ENCODE measurements around the gene PARD3.
"Not testable (repeated sequence)": the region's sequence is repeated elsewhere in the genome, so short reads cannot be mapped to it uniquely, and the experiment has no call there.

PARD3 gene

DNA sequence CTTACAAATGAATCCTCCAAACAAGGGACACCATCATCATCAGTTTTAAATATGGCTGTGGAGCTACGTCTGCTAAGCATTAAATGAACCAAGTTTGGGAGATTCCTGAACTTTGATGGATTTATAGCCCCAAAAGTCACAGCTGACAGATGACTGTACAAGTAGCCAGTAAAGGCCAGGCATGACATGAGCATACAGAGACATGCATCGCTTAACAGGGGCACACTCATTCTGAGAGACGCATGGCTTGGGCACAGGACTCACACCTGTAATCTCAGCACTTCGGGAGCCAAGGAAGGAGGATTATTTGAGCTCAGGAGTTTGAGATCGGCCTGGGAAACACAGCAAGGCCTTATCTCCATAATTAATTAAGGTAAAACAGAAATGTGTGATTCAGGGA lies 166.2 kb downstream of the PARD3 start:
- DNase-seq (ENCODE audit: low read depth): no peak

DNA sequence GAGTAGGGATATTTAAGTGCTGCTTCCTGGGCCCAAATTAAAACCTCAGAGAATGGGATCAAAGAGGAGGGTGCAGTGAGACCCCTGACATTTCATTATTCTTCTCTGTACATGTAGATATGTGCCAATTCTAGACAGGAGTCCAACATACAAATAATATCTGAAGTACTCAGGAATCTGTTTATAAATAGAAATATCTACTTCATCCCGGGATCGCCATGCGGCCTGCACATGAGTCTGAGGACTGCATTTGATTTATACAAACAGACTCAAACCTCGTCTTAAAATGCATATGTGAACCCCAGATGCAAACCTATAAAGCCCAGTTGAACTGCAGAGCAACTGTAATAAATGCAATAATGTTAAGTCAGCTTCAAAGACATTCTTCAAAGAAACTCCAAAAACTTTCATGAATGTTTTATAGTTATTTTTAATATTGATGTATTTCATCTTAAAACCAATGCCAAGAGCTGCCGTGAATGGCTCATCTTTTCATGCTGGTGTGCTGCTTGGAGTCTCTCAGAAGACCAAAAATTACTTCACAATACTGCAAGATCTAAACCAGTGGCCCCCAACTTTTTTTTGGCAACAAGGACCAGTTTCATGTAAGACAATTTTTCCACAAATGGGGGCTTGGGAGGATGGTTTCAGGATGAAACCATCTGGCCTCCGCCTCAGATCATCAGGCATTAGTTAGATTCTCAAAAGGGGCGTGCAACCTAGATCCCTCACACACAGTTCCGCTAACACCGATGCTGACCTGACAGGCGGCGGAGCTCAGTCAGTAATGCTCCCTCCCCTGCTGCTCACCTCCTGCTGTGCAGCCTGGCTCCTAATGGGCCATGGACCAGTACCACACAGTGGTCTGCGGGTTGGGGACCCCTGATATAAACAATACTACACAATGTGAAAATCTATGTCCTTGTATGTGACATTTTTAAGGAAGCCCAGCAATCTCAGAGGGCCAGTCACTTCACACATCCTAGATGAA lies 166.9 kb downstream of the PARD3 start:
- no peak for DNase-seq (ENCODE audit: low read depth)

DNA sequence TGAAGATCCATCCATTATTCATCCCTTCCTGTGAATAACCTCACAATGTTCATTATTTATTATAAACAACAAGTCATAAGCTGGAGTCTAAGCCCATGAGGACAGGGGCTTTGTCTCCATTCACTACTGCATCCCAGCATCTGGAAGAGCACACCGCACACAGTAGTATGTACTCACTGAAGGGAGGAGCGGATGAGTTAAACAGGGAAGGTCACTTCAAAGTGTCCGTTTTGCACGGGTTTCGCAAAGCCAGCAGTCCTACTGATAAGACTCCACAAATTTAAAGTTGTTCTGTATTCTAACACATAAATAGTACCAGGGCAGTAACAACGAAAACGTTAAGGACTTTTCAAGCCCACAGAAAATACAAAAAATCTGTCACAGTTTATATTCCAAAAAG lies 167.9 kb downstream of the PARD3 start:
- DNase-seq (ENCODE audit: low read depth): no peak

DNA sequence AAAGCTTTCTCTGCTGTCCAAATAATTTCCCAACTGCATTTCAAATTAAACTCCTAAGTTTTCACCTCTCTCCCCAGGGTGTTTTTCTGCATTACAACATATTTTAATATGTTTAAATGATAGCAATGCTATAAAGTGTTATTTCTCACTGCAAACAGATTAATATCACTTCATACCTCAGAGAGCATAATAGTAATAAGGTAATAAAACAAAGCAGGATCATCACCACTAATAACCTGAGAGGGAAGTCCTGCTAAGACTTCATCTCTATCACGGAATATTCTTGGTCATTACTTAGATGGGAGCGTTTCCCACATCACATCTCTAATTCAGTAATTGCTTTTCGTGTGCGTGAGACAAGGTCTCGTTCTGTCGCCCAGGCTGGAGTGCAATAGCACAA lies 168.8 kb downstream of the PARD3 start:
- DNase-seq (ENCODE audit: low read depth): no peak

DNA sequence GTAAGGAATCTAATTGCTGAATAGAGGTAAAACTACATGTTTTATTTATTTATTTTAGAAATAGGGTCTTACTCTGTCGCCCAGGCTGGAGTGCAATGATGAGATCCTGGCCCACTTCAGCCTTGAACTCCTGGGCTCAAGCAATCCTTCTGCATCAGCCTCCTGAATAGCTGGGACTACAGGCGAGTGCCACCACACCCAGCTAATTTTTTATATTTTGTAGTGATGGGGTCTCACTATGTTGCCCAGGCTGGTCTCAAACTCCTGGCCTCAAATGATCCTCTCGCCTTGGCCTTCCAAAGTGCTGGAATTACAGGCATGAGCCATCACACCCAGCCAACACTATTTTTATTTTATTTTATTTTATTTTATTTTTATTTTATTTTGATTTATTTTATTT lies 170.3 kb downstream of the PARD3 start:
- DNase-seq (ENCODE audit: low read depth): not testable (repeated sequence)

DNA sequence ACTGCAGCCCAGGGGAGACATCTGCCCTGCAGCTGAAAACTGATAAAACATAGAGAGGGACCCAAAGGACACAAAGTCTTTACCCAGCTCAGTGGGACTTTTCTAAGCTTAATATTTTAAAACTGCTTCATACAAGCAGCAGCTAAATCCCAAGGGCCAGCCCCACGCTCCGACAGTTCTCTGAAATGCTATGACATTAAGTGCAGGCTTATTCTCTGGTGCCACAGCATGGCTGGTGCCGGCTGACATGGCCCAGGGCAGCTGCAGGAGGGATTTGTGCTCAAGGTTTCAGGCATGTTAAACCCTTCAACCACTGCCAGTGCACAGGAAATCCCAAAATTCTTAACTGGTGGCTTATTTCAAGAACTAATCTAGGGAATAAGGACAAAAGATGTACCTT lies 170.9 kb downstream of the PARD3 start:
- DNase-seq (ENCODE audit: low read depth): no peak

DNA sequence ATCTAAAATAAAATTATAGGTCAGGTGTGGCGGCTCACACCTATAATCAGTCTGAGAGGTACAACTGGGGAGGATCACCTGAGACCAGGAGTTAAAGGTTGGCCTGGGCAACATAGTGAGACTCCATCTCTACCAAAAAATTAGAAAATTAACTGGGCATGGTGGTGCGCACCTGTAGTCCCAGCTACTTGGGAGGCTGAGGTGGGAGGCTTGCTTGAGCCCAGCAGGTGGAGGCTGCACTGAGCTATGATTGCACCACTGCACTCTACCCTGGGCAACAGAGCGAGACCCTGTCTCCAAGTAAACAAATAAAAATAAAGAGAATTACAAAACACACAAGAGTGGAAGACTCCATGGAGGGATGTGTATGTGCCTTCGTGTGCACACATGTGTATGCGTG lies 171.5 kb downstream of the PARD3 start:
- DNase-seq (ENCODE audit: low read depth): no peak

DNA sequence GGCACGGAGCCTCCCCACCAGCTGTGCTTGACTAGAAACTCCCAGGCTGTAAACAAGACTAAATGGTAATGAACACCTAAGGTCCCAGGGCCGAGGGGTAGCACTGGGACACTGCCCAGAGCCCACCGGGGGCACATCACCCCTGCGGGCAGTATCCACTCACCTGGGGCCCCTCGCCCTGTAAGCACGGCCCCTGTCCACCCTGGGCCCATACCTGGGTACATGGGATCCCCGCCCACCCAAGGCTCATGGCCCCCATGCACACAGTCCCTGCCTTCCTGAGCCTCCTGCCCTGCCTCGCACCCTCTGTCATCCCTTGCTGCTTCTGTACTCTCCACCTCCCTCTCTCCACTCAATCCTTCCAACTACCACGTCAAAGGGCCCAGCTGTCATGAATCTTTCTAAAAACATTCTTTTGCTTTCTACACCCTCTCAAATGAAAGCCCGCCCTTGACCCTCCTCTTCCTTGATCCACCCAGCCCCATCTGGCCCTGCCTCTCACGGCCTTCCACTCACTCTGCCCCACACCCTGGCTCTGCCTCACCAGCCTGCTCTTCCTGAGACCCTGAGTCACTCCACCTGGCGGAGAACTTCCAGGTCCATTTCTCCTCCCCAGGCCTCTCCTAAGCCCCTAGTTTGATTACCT lies 173.1 kb downstream of the PARD3 start:
- no peak for DNase-seq (ENCODE audit: low read depth)

DNA sequence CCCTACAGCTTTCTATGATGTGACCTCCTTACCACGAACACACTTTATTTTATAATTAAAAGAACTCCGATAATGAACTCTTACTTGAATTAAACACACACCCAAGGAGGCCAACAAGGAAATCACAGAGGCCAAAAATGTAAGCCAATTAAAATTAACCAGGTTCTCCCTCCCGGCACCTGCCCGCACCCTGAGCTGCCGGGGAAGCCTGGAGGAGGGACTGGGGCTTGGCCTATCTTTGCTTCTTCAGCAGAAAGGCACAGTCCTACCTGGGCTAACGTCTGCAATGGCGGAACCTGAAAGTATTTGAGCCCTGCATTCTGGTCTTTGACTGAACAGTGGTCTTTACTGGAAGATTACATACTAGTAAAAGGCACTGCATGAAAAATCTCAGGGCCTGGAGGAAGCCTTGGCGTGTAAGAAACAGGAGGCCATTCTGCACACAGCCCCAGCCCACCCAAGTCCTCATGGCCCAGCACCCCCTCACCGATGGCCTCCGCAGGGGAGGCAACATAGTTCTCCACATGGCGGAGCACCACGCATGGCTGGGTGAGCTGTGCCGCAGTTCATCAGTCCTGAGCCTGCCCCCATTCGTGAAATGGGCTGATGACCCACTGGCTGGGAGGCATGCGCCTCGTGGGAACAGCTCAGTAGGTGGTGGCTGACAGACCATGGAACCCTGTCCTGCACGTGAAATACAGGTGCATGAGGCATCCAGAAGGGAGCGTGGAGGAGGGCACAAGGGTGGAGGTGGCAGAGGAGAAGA lies 173.8 kb downstream of the PARD3 start:
- DNase-seq (ENCODE audit: low read depth): no peak

DNA sequence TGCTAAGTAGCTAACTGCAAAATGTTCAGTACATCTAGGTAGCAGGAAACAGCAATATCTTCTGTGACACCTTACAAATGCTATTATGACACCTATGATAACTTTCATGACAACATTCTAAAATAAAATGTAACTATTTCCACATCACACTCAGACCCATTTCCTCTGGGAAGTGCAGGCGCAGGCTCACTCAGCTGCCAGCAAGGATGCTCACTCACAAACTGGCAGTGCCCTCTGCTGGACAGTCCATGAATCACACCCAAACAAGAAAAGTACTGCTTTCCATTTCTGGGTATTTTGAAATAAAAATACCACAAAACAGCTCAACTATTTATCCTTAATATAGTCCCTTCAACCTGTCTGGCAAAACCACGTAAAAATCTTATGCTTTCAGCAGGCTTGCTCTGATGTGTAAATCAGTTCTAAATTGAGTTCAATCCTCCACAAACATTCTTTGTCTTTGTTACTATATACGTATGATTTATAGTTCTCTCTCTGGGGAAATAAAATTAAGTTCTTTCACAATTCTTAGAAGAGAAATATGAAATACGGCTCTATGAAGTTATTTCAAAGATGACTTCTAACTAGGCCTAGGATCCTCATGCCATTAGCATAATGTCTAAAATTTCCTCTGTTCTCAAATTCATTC lies 176.6 kb downstream of the PARD3 start:
- no peak for DNase-seq (ENCODE audit: low read depth)

DNA sequence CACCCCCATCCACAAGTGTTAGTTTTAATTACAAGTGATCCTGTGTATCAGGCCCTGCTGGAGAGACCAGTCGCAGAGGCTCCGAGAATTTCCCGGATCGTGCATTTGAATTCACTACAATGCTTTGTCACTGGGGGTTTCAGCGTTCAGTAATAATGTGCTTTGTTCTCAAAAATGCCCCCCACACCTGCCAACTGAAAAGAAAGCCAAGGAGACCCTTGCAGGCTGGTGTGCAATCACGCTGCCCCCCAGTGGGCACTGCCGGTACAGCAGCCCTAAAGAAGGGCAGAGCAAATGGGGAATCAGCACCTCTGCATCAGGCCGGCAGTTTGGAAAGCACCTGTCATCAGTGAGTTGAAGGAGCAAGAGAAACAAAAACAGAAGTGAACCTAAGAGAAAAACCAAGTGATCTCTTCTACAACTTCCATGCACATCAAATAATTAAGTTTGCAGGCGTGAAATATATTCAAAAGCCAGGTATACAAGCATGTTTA lies 177.6 kb downstream of the PARD3 start:
- no peak for DNase-seq (ENCODE audit: low read depth)

DNA sequence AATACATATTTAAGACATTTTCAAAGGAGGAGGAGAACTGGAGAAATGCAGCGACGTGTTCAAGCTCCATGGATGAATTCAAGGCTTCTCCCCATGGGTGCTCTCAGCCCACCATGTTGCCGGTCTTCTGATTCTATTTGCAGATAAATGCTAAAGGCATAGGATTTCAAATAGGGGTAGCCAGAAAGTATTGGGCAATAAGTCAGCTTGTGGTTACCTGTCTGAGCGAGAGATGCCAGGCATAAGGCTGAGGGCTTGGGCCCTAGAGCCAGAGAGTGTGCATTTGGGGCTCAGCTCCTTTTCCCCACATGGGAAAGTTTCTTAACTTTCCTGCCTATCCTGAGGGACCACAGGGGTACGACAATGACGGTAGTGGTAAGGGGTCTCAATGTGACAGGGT lies 180.0 kb downstream of the PARD3 start:
- no peak for DNase-seq (ENCODE audit: low read depth)

DNA sequence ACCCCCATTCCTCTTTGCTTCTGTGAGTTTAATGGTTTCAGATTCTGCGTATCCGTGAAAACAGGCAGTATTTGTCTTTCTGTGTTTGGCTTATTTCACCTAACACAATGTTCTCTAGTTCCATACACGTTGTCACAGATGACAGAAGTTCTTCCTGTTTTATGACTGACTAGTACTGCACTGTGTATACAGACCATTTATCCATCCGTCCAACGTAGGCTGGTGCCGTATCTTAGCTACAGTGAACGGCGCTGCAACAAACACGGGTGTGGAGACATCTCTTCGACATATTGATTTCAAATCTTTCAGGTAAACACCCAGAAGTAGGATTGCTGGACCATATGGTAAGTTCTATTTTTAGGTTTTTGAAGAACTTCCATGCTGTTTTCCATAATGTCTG lies 181.7 kb downstream of the PARD3 start:
- DNase-seq (ENCODE audit: low read depth): no peak

DNA sequence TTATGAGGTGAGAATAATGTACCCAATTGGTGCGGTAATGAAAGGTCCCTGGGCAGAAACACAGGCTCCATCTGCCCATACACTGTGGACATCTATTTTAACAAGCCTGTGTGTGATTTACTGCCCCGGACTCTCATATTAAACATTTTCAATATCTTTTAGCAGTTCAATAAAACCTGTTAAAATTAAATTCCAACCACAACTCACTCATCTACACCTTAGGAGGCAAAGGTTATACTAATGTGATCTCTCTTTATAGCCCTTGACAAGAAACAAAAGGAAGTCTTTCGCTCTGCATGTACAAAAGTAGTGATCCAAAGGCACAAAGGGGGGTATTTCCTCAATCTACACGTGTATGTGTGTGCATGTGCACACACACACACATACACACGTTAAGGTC lies 186.0 kb downstream of the PARD3 start:
- no peak for DNase-seq (ENCODE audit: low read depth)

DNA sequence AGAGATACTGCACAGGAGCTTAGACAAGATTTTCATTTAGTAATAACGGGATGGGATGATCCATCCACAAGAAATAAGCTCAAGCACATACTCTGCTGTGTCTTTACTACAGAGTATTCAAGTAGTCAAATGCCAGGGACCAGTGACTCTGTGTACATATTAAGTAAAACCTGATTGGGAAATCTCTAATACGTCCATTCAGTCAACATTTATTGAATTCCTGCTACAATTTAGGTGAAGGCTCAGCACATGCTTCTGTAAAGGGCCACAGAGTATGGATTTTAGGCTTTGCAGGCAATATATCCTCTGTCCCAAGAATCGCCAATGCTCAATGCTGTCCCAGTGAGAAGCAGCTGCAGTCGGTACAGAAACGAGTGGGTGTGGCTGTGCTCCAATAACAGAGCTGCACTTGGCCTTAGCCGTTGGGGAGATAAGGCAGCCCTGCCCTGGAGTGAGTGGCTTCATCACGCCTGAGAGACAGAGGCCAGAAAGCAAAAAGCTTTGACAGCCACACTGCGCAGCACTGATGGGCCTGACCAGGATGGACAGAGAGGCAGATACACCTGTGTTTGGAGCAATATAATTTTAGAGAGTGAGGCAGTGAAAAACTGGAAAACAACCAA lies 186.8 kb downstream of the PARD3 start:
- DNase-seq (ENCODE audit: low read depth): no peak

DNA sequence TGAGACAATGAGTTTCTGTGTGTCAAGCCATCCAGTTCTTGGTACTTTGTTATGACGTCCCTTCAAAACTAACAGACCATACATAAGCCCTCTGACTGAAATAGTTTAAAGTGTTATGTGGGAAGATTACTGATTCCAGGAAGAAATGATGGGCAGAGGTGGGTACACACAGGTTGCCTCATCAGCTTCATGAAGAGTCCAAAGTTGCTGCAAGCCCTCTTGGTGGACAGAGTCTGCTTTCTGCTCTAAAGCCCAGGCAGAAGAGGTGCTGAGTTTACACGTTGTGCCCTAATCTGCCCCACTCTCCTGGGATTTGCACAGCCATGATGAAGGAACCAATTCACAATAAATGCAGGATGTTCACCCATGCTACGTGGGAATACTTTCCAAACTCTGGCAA lies 187.4 kb downstream of the PARD3 start:
- no peak for DNase-seq (ENCODE audit: low read depth)

DNA sequence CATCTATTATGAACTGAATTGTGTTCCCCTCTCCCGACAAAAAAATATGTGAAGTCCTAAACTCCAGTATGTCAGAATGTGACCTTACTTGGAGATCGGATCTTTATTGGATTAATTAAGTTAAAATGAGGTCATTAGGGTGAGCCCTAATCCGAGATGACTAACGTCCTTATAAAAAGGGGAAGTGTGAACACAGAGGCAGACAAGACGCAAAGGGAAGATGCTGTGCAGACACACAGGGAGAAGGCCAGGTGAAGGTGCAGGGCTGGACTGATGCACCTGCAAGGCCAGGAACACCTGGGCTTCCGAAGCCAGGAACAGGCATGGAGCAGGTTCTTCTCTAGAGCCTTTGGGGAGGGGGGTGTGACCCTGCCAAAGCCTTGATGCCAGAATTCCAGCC lies 187.8 kb downstream of the PARD3 start:
- no peak for DNase-seq (ENCODE audit: low read depth)

DNA sequence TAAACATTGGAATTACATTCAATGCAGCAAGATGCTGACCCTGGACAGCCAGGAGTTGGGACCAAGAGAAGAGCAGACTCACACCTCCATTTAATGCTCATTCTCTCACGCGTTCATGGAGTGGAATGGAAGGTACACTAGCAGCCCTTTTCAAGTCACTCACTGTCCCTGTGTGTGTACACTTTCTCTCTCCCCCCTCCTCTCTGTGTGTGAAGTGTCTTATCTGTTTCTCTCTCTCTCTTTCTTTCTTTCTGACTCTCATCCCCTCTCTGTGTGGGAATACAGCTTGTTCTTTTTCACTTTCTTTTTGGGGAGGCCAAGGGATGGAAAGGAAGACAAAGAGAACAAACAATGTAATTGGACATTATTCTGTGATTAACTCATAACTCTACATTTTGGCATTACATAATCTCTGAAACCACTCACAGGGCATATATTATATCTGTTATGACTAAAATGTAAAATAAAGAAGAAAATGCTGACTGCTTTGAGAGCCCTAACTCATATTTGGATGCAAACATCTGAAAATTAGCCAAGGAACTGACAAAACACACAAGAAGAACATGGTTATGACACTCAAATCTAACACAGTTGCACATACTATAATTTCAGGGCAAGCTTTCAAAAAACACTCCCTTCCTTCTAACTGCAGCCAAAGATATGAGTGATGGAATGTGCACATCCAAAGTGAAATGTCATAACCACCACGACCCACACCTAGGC lies 188.8 kb downstream of the PARD3 start:
- no peak for DNase-seq (ENCODE audit: low read depth)

DNA sequence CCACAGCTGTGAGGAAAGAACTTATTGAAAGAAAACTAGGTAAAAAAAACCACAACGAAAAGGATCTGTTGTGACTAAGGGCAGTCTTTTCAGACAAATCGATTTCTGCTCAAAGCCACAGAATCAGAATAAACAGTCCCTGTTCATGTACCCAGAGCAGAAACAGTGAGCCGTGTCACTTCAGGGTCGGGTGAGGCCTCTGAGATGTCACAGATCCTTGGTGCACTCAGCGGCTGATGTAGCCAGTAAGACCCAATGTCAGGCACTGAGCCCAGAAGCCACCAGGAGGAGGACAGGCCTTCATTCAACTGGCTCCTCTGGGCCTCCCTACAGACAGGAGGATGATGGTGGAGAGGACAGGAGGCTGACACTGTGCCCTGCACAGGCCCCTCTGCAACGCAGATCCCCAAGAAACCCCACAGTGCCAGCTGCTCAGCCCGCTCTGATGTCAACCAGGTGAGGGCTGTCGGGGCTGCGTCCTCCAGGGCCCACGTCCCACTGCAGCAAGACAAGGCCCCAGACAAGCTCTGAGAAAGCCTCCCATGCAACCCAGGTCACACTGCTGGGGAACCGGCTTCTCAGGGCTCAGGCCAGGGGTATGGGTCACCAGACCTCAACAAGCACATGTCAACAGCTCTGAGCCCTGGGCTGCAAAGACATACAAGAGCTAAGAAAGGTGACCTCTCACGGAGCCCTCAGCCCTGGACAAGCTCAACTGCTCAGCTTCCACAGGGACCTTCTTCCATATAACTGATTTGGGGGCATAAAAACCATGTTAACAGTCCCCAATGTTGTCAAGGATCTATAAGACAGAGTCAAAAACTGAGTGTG lies 190.6 kb downstream of the PARD3 start:
- DNase-seq (ENCODE audit: low read depth): no peak

DNA sequence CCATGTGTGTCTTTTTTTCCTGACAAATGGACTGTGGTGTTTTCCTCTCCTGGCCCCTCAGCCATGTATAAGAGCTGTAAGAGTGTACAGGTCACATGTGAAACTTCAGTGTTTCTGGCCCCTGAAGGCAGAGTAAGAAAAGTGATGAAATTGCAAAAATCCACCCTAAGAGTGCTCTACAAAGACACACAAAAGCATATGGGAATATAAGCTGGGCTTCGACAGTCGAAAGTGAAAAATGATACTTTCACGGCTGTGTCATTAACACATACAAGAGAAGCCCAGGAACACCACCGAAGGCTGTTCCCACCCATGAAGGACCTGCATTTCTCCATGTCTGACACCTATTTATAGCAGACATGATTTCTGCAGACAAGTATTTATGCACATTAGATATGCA lies 192.2 kb downstream of the PARD3 start:
- no peak for DNase-seq (ENCODE audit: low read depth)
